IPS-18c (cell line): ENCODE measurements around the gene PITX2.

ENCODE experiments used
- H3K4me3 ChIP-seq: 2 replicates; pipeline ENCODE4 v1.7.0; 2013; ENCODE audit warnings: low read depth, mild to moderate bottlenecking, low read length, moderate library complexity; ENCODE audit not compliant: insufficient read depth
- H3K9me3 ChIP-seq: one replicate; pipeline ENCODE4 v1.6.1; 2013; ENCODE audit warnings: mild to moderate bottlenecking, low read length, moderate library complexity; ENCODE audit not compliant: control insufficient read depth, insufficient read depth

PITX2 gene

DNA sequence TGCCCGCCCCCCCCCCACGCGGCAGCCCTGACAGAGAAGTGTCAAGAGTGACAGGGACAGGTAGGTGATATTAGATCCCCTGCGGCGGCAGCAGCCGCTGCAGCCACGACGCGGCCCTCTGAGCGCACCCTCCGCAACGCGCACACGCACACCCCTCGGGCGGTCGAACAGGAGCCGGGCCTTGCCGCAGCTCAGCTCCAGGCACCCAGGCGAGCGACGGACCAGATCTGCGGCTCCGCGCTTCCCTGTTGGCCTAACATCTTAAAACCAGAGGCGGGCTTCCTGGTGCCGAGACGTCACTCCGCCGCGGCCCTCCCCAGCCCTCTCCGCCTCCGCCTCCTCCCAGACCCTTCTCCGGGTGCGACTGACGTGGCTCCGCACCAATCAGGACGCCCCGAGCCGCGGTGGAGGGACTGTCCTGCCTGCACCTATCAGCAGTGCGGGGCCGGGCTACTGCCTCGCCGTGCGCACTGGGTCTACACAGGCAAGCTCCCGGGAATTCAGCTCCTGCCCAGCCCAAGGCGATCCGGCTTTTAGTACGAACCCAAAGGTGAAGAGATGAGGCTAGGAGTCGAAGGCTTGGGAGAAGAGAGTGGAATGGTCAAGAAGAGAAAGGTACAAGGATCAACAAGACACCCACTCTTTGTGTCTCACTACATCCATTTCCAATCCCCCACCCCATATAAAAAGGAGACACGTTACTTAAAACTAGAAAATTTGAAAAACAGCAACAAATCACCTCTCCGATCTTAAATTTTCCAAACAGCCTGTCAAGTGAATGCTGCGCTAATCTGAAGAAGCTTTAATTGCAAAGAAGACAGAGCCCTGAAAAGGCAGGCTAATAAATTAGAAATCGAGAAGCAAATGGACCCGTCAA lies at the start of gene PITX2:
TSS of gene PITX2 (minus strand) at position 237 of the 877 bp plus-strand sequence. CDS start 617 bp downstream, outside the sequence.
- Histone ChIP-seq H3K4me3 (peak within 1 kb of the TSS; percentile 56), H3K9me3 (peaks cover 7% of the 10 kb centered on the region)

DNA sequence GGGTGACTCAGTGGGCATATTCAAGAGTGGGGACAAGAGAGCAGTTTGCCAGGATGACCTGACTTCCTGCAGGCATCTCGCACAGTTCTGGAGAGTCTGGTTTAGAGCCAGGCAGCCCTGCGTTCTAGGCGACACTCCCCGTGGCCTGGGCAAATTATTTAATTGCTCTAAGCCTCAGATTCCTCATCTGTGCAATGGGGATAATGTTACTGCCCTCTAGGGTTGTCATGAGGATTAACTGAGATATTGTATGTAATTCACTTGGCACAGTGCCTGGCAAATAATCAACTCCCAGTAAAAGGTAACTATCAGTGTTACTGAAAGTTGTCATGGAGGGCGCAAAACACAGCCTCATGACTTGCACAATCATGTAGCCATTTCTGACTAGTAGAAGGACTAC lies 48.8 kb upstream of the PITX2 start:
- H3K9me3 ChIP-seq = no peaks in the 10 kb centered on the region
- no peak overlapping the region for H3K4me3 ChIP-seq

DNA sequence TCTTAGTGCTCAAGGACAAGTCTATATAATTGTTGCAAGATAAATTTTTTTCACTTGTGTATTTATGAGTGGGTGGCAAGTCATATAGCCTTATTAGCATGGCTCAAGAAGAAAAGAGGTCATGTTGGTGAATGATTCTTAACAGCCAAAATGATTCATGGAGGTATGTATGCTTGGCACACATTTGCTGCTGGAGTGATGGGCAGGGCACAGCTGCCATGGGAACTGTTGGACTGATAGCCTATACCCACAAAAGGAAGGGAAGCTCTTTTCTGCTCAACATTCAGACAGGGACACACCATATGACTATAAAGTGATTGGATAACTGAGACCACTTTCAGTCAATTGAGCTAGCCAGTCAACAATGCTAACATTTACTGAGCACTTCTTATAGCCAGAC lies 46.8 kb upstream of the PITX2 start:
- H3K4me3 ChIP-seq = no peak overlapping the region
- no peaks in the 10 kb centered on the region for H3K9me3 ChIP-seq

DNA sequence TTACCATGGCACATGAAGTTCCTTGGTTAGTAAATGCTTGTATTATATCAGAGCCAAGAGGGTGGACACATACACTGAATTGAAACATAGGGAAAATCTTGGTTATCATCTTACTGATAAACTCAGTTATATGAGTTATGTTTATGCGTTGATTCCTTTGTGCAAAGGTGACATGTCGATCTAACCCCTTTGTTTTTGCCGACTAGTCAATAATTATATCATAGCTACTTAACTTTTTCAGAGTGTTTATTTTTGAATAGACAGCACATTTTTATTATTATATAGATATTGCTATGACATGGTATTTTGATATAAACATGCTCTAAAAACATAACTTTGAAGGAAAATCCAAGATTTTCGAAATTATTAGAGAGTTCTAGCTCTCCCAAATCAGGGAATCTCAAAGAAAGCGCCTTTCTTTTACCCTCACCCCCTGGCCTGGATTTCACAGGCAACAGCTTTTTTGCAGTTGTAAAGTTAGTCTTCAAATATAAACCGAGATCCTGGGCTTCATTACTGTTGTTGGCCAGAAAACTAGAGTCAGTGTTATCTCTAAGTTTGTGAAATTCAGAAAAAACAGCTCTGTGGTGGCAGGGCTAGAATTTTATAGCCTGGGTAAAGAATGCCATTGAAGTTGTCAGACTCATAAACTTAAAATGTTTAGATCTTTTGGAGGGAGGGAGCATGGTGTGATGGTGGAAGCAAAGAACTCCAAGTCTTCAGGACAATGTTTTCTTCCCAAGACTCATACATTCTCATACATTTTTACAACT lies 45.8 kb upstream of the PITX2 start:
- Histone ChIP-seq H3K4me3 (no peak overlapping the region), H3K9me3 (no peaks in the 10 kb centered on the region)

GRCh38 chr4:110667670-110668069 lies 44.8 kb upstream of the PITX2 start:
- Histone ChIP-seq H3K9me3 (no peaks in the 10 kb centered on the region), H3K4me3 (no peak overlapping the region)

GRCh38 chr4:110666030-110666429 lies 43.2 kb upstream of the PITX2 start:
- H3K9me3 ChIP-seq = no peaks in the 10 kb centered on the region
- no peak overlapping the region for H3K4me3 ChIP-seq

DNA sequence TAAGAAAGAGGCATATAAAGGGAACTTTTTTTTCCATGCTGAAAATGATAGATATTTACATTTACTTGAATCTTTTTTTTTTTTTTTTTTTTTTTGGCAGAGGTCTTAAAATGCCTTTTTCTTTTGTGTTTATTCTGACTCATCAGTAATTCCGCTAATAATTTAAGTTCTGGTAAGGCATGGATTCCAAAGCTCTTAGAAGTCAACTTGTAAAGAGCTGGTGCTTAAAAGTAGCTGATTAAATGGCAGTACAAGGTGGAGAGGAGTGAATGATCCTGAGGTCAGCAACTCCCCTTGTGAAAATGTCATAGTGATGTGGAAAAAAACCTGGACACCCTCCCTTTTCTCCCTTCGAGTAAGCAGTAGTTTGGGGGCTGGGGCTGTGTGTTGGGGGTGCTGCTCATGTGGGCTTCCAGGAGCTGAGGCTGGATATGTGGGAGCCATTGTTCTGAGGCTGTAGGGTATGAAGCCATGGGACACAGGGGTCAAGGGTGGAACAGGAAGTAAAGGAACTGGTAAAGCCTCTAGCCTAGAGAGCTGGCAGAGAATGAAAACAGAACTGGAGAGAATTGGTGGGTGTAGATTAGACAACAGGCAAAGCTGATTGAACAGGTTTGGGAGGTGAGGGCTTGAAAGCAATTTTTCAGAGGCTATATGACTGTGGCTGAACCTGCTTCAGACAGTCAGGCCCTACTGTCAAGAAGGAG lies 41.0 kb upstream of the PITX2 start:
- H3K4me3 ChIP-seq = no peak overlapping the region
- H3K9me3 ChIP-seq = no peaks in the 10 kb centered on the region

DNA sequence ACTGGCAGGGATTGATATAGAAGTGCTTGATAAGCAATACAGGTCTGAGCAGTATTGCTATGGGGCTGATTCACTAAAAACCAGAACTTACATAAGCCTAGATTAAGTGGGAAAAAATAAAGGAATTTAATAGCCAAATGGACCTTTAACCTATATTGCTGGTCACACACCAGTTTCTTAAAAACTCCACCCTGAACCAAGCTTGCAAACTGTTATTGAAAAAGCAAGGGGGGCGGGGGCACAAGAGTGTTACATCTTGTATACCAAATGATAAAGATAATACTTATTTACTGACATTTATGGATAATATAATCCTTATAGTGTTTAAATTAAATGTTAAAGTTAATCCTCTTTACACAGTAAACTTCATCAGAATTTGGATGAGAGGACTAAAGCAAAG lies 40.3 kb upstream of the PITX2 start:
- Histone ChIP-seq H3K9me3 (no peaks in the 10 kb centered on the region), H3K4me3 (no peak overlapping the region)

- H3K4me3 ChIP-seq = no peak overlapping the region
- no peaks in the 10 kb centered on the region for H3K9me3 ChIP-seq
Measured at GRCh38 chr4:110660755-110661154, 37.9 kb upstream of the PITX2 start.

- no peak overlapping the region for H3K4me3 ChIP-seq
- no peaks in the 10 kb centered on the region for H3K9me3 ChIP-seq
Measured at GRCh38 chr4:110654254-110654635, 31.4 kb upstream of the PITX2 start.

GRCh38 chr4:110653321-110654253 lies 30.7 kb upstream of the PITX2 start:
- H3K4me3 ChIP-seq = no peak overlapping the region

GRCh38 chr4:110644008-110644407 lies 21.1 kb upstream of the PITX2 start:
- H3K9me3 ChIP-seq = no peaks in the 10 kb centered on the region
- H3K4me3 ChIP-seq = no peak overlapping the region

More at GRCh38 chr4:110653321-110654253, 30.7 kb upstream of the PITX2 start:
- no peaks in the 10 kb centered on the region for H3K9me3 ChIP-seq

DNA sequence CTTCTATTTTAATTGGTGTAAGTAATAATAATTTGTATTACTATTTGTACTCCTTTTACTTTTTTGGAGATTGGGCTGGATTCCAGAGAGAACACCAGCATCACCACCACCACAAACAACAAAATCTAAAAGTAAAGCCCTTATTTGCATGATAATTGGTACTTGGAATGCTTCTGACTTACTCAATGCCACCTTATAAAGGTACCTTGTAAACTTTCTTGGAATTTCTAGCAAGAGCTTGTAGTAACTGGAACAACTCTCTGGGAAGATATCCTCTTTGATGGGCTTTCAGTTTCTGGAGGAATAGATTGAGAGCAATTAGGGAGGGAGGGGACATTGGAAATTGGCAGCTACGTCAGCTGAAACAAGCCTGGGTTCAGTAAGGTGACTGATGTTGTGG lies 20.2 kb upstream of the PITX2 start:
- H3K9me3 ChIP-seq = no peaks in the 10 kb centered on the region

GRCh38 chr4:110641218-110641617 lies 18.3 kb upstream of the PITX2 start:
- H3K4me3 ChIP-seq = peak overlapping the region; percentile 34; the same call in 1 of the 2 replicates
- no peaks in the 10 kb centered on the region for H3K9me3 ChIP-seq

More for the DNA sequence above, 20.2 kb upstream of the PITX2 start:
- no peak overlapping the region for H3K4me3 ChIP-seq

GRCh38 chr4:110640576-110640975 lies 17.7 kb upstream of the PITX2 start:
- H3K4me3 ChIP-seq = no peak overlapping the region

GRCh38 chr4:110639207-110640090 lies 16.6 kb upstream of the PITX2 start:
- H3K4me3 ChIP-seq = peak overlapping the region; percentile 21; the same call in 1 of the 2 replicates

More at GRCh38 chr4:110640576-110640975, 17.7 kb upstream of the PITX2 start:
- no peaks in the 10 kb centered on the region for H3K9me3 ChIP-seq

More at GRCh38 chr4:110639207-110640090, 16.6 kb upstream of the PITX2 start:
- no peaks in the 10 kb centered on the region for H3K9me3 ChIP-seq
